ENCODE measurements around the gene BATF.

The BATF gene

GRCh38 chr14:75561013-75561432, 38.8 kb downstream of the BATF start:
- DNase-seq (ENCODE audit: low read depth in 3 of 3) = no peak

GRCh38 chr14:75562089-75562488, 39.8 kb downstream of the BATF start:
- DNase-seq (ENCODE audit: low read depth in 3 of 3) = no peak

GRCh38 chr14:75562489-75562888, 40.2 kb downstream of the BATF start:
- no peak for DNase-seq (ENCODE audit: low read depth in 3 of 3)

GRCh38 chr14:75563931-75564330, 41.7 kb downstream of the BATF start:
- DNase-seq (ENCODE audit: low read depth in 3 of 3) = no peak

- DNase-seq (ENCODE audit: low read depth in 3 of 3) = no peak
Measured at GRCh38 chr14:75565056-75565455, 42.8 kb downstream of the BATF start.

- peak; percentile 55 to 72 (median 71) for DNase-seq (ENCODE audit: low read depth in 3 of 3)
Measured at GRCh38 chr14:75566321-75566720, 44.1 kb downstream of the BATF start.

GRCh38 chr14:75566752-75567151, 44.5 kb downstream of the BATF start:
- no peak for DNase-seq (ENCODE audit: low read depth in 3 of 3)

- no peak for DNase-seq (ENCODE audit: low read depth in 3 of 3)
Measured at GRCh38 chr14:75568140-75568539, 45.9 kb downstream of the BATF start.

GRCh38 chr14:75568791-75569190, 46.5 kb downstream of the BATF start:
- DNase-seq (ENCODE audit: low read depth in 3 of 3) = no peak

- DNase-seq (ENCODE audit: low read depth in 3 of 3) = no peak
Measured at GRCh38 chr14:75570797-75571196, 48.5 kb downstream of the BATF start.

GRCh38 chr14:75572104-75572503, 49.8 kb downstream of the BATF start:
- no peak for DNase-seq (ENCODE audit: low read depth in 3 of 3)

- no peak for DNase-seq (ENCODE audit: low read depth in 3 of 3)
Measured at GRCh38 chr14:75577090-75577489, 54.8 kb downstream of the BATF start.

- DNase-seq (ENCODE audit: low read depth in 3 of 3) = peak; percentile 48 to 56 (median 50)
Measured at GRCh38 chr14:75577729-75578101, 55.4 kb downstream of the BATF start.

GRCh38 chr14:75578102-75578785, 56.0 kb downstream of the BATF start, which contains the start of gene FLVCR2:
Gene FLVCR2 (plus strand): TSS chr14:75578620. CDS start chr14:75578973, 353 bp downstream.
- DNase-seq (ENCODE audit: low read depth in 3 of 3) = peak; percentile 44 to 53 (median 52)

- no peak for DNase-seq (ENCODE audit: low read depth in 3 of 3)
Measured at GRCh38 chr14:75578786-75579337, 56.6 kb downstream of the BATF start.

GRCh38 chr14:75579338-75579864, 57.1 kb downstream of the BATF start:
- no peak for DNase-seq (ENCODE audit: low read depth in 3 of 3)

- no peak for DNase-seq (ENCODE audit: low read depth in 3 of 3)
Measured at GRCh38 chr14:75579882-75580281, 57.6 kb downstream of the BATF start.

- no peak for DNase-seq (ENCODE audit: low read depth in 3 of 3)
Measured at GRCh38 chr14:75587388-75587787, 65.1 kb downstream of the BATF start.

GRCh38 chr14:75589931-75590330, 67.7 kb downstream of the BATF start:
- no peak for DNase-seq (ENCODE audit: low read depth in 3 of 3)

GRCh38 chr14:75591331-75591946, 69.2 kb downstream of the BATF start:
- no peak for DNase-seq (ENCODE audit: low read depth in 3 of 3)

GRCh38 chr14:75591987-75592575, 69.8 kb downstream of the BATF start:
- DNase-seq (ENCODE audit: low read depth in 3 of 3) = no peak

GRCh38 chr14:75595226-75595625, 73.0 kb downstream of the BATF start:
- no peak for DNase-seq (ENCODE audit: low read depth in 3 of 3)
